HG02798 (cell line): Measurements from ENCODE around the gene KRT24.

Experiments used
- ATAC-seq: cut with Tn5 transposase; IDR thresholded peaks from one replicate; pipeline ENCODE4 v1.9.1; 2021; ENCODE audit warnings: mild to moderate bottlenecking; ENCODE audit not compliant: unreplicated experiment, poor library complexity

KRT24 gene

GRCh38 chr17:40696651-40697072, 6.9 kb downstream of the KRT24 start:
- ATAC-seq: no peak

GRCh38 chr17:40695874-40696472, 7.6 kb downstream of the KRT24 start:
- ATAC-seq: no peak

- no peak for ATAC-seq
Observed at GRCh38 chr17:40694584-40694983, 9.0 kb downstream of the KRT24 start.

DNA sequence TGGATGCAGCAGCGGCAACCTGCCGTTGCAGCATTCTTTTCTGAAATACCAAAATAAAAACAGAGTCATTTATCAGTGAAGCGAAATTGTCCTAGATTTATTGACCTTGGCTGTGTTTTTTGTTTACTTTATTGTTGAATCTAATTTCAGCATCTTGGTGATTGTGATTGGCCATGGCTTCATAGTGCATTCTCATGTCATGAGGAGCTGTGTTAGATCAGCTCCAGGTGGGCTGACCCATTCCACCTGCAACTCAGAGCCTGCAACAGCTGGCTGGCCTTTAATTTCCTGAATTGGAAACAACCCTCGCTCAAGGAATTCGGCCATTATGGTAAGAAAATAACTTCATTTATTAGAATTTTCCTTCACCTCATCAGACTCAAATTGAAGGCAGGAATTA, 16.4 kb downstream of the KRT24 start:
- no peak for ATAC-seq

- no peak for ATAC-seq
Observed at GRCh38 chr17:40686192-40686591, 17.4 kb downstream of the KRT24 start.

DNA sequence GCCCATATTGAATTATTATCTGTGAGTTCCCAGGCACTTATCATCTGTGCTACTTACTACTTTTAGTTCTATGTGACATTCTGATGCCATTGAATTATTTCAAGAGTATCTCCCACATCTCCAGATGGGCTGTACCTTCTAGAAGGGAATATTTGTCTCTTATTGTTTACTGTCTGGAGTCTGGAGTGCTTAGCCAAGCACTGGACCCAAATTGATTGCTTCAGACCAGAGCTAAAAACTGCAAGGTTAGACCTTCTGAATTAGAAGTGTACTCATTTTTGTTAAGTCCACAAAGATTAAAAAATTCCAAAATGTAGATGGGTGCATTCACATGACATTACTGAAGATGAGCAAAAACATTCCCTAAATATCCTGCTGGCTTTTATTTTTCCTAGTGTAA, 22.6 kb downstream of the KRT24 start:
- no peak for ATAC-seq

- no peak for ATAC-seq
Observed at GRCh38 chr17:40679523-40679907, 24.0 kb downstream of the KRT24 start.

DNA sequence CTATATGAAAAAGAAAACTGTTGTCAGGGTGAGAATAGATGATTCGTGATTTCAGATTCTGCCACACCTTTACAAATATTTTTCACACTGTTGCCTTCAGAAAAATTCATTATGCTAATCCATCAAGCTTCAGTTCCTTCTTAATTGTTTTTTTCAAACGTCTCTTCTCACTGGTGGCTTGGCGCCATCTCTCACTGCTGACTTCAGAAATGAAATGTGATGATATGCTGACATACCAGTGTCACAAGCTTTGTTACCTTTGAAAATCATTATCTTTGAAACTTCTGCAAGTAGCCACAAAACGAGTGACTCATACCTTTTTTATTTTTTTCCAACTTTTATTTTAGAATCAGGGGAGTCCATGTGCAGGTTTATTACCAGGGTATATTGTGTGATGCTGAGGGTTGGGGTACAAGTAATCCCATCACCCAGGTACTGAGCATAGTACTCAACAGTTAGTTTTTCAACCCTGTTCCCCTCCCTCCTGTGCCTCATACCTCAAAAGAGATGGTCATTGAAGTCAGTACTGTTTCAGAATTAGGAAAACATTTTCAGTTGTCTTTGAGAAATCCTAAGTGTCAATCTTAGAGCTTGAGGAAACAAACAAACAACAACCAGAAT, 24.5 kb downstream of the KRT24 start:
- ATAC-seq: no peak

DNA sequence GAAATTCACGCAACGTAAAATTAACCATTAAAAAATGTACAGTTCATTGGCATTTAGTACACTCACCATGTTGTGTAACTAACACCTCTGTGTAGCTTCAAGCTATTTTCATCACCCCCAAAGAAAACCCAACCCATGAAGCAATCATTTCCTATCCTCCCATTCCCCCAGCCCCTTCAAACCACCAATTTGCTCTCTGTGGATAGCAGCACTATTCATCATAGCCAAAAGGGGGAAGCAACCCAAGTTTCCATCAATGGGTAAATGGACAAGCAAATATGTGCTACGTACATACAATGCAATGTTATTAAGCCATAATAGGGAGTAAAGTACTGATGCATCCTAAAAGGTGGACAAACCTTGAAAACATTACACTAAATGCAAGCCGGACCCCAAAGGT, 27.6 kb downstream of the KRT24 start:
- ATAC-seq: no peak

- ATAC-seq: no peak
Observed at GRCh38 chr17:40672654-40673053, 30.9 kb downstream of the KRT24 start.

DNA sequence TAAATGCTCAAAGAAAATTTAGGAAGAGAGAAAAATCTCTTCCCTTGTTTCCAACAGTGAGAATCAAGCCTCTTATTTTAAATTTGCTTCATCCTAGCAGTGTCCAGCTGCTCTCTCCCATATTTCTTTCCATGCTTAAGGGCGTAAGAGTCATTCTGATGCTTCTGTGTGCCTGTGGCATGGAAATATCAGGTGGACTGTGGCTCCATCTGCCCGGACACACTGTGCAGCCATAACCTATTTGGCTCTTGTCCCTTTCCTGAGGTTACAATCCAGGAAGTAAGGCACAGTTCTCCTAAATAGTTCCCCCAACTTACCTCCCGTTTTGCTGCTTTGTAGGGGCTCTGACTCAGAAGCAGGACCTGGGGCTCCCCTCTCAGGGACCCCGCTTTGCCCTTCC, 32.3 kb downstream of the KRT24 start:
- ATAC-seq: no peak

GRCh38 chr17:40666331-40666730, 37.2 kb downstream of the KRT24 start:
- ATAC-seq: no peak

- ATAC-seq: no peak
Observed at GRCh38 chr17:40664582-40665333, 38.8 kb downstream of the KRT24 start, which contains the start of gene KRT222. Gene KRT222 (minus strand): TSS chr17:40665177. CDS start chr17:40665099, 78 bp downstream.

GRCh38 chr17:40663252-40663651, 40.3 kb downstream of the KRT24 start:
- no peak for ATAC-seq

- ATAC-seq: no peak
Observed at GRCh38 chr17:40659911-40660310, 43.6 kb downstream of the KRT24 start.

DNA sequence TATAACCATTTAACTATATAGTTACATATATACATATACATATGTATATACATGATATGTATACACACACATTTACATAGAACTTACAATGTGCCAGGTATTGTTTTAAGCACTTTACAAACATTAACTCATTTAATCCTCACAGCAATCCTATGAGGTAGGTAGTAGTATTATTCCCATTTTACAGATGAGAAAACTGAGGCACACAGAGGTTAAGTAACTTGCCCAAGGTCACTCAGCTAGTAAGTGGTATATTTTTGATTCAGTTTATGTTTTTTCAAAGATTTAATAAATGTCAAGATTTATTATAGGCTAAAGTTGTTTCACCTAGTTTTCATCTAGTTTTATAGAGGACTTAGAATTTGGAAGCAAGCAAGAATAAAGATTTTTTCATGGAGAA, 45.2 kb downstream of the KRT24 start:
- ATAC-seq: no peak

GRCh38 chr17:40651939-40652338, 51.6 kb downstream of the KRT24 start:
- no peak for ATAC-seq

DNA sequence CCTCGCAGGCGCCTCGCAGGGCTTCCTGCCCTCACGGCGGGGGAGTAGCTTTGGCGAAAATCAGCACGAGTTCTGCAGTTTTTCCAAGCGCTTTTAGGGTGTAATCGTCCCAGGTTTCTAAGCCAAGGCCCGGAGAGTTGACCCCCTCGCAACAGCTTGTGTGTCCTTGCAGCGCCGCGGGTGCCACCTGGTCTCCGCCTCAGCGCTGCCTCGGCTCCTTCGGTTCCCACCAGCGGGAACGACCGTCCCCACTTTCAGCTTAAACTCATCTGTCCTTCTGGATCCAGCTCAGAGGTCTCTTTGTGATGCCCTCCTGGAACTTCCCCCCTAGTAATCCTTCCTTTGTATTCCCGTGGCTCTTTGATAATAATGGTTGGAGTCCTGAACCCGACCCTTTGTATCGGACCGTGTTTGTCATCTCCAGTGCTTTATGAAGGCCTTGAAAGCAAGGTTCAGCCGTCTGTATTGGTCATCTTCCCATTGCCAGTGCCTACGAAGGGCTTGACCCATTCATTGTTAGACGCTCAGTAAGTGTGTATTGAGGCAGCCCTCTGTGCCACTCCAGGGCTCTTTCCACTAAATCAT, 55.1 kb downstream of the KRT24 start:
- peak; percentile 17 for ATAC-seq
